ENCODE data around the gene PPP6R3.

The PPP6R3 gene

DNA sequence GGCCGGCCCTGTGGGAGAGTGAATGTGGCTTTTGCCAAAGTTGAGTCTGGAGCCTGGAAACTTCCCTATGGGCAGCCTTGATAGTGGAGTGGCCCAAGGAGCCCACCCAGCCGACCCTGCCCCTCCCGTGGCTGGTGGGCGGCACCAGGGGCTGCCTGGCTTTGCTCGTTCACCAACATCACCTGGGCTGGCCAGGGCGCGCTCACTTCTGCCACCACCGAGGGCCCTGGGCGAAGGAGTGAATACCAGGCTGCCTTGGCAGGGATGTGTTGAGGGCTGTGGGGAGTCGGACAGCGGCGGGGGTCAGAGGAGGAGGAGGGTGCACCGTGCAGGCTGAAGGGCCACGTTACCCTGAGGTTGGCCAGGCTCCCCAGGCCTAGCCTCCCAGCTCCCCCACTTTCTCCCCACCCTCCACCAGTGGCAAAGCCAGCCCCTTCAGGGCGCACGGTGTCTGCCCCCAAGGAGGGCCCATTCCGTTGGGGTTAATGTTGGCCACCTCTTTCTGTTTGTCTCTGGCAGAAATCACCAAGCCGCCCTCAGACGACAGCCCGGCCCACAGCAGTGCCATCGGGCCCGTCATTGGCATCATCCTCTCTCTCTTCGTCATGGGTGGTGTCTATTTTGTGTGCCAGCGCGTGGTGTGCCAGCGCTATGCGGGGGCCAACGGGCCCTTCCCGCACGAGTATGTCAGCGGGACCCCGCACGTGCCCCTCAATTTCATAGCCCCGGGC, 22.5 kb upstream of the PPP6R3 start:
- no peak overlapping the region for H3K4me2 ChIP-seq (ENCODE audit: low read length)
- TF ChIP-seq EZH2 (IDR thresholded peaks at IDR 0.05; ENCODE audit: borderline replicate concordance, low read length): no peak
- TF ChIP-seq, protein P1, sequence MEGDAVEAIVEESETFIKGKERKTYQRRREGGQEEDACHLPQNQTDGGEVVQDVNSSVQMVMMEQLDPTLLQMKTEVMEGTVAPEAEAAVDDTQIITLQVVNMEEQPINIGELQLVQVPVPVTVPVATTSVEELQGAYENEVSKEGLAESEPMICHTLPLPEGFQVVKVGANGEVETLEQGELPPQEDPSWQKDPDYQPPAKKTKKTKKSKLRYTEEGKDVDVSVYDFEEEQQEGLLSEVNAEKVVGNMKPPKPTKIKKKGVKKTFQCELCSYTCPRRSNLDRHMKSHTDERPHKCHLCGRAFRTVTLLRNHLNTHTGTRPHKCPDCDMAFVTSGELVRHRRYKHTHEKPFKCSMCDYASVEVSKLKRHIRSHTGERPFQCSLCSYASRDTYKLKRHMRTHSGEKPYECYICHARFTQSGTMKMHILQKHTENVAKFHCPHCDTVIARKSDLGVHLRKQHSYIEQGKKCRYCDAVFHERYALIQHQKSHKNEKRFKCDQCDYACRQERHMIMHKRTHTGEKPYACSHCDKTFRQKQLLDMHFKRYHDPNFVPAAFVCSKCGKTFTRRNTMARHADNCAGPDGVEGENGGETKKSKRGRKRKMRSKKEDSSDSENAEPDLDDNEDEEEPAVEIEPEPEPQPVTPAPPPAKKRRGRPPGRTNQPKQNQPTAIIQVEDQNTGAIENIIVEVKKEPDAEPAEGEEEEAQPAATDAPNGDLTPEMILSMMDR (IDR thresholded peaks at IDR 0.05; ENCODE audit: low read length): no peak
- H2AFZ ChIP-seq (ENCODE audit: low read length): no peak overlapping the region
- no peaks in the 10 kb centered on the region for H3K79me2 ChIP-seq (ENCODE audit: insufficient read depth, low read length)
- H3K9ac ChIP-seq (ENCODE audit: low read length): no peak overlapping the region
- no peaks in the 10 kb centered on the region for H3K9me2 ChIP-seq (ENCODE audit: low read depth, low read length)
- peaks cover 6% of the 10 kb centered on the region; the same call in 1 of the 2 replicates for H3K27me3 ChIP-seq (ENCODE audit: insufficient read depth, low read length)
- no peaks in the 10 kb centered on the region for H3K36me3 ChIP-seq (ENCODE audit: insufficient read depth, low read length)
- peaks cover 15% of the 10 kb centered on the region for H3K4me1 ChIP-seq (ENCODE audit: insufficient read depth, low read length, severe bottlenecking)
- H3F3A ChIP-seq (ENCODE audit: insufficient read depth, low read length): no peaks in the 10 kb centered on the region
- no peaks in the 10 kb centered on the region for H3K9me3 ChIP-seq (ENCODE audit: low read length)
- H3K4me3 ChIP-seq (ENCODE audit: low read depth, low read length, poor library complexity, severe bottlenecking): no peak overlapping the region
- H3K27ac ChIP-seq (ENCODE audit: low read depth, low read length, poor library complexity, severe bottlenecking): no peak overlapping the region
- H4K20me1 ChIP-seq (ENCODE audit: insufficient read depth, low read length): no peaks in the 10 kb centered on the region

DNA sequence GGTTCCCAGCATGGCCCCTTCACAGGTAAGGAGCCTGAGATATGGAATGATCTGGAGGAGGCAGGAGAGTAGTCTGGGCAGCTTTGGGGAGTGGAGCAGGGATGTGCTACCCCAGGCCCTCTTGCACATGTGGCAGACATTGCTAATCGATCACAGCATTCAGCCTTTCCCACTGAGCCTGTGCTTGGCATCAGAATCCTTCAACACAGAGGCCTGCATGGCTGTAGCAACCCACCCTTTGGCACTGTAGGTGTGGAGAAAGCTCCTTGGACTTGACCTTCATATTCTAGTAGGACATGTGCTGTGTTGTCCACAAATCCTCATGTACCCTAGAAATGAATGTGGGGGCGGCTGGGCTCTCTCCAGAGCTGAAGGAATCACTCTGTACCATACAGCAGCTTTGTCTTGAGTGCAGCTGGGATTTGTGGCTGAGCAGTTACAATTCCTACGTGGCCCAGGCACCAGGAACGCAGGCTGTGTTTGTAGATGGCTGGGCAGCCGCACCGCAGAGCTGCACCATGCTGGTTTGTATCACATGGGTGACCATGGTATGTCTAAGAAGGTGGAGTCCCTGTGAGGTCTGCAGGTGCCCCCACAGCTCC, 21.8 kb upstream of the PPP6R3 start:
- Histone ChIP-seq H3K4me3 (ENCODE audit: low read depth, low read length, poor library complexity, severe bottlenecking) (no peak overlapping the region), H3F3A (ENCODE audit: insufficient read depth, low read length) (no peaks in the 10 kb centered on the region), H3K27me3 (ENCODE audit: insufficient read depth, low read length) (peaks cover 6% of the 10 kb centered on the region; the same call in 1 of the 2 replicates), H3K9me2 (ENCODE audit: low read depth, low read length) (no peaks in the 10 kb centered on the region), H3K9ac (ENCODE audit: low read length) (no peak overlapping the region), H3K27ac (ENCODE audit: low read depth, low read length, poor library complexity, severe bottlenecking) (no peak overlapping the region), H4K20me1 (ENCODE audit: insufficient read depth, low read length) (no peaks in the 10 kb centered on the region), H3K79me2 (ENCODE audit: insufficient read depth, low read length) (no peaks in the 10 kb centered on the region), H3K36me3 (ENCODE audit: insufficient read depth, low read length) (no peaks in the 10 kb centered on the region), H3K4me1 (ENCODE audit: insufficient read depth, low read length, severe bottlenecking) (peaks cover 15% of the 10 kb centered on the region), H3K9me3 (ENCODE audit: low read length) (no peaks in the 10 kb centered on the region), H3K4me2 (ENCODE audit: low read length) (no peak overlapping the region), H2AFZ (ENCODE audit: low read length) (no peak overlapping the region)
- TF ChIP-seq, protein P1 (IDR thresholded peaks at IDR 0.05; ENCODE audit: low read length): no peak
- TF ChIP-seq EZH2 (IDR thresholded peaks at IDR 0.05; ENCODE audit: borderline replicate concordance, low read length): no peak

DNA sequence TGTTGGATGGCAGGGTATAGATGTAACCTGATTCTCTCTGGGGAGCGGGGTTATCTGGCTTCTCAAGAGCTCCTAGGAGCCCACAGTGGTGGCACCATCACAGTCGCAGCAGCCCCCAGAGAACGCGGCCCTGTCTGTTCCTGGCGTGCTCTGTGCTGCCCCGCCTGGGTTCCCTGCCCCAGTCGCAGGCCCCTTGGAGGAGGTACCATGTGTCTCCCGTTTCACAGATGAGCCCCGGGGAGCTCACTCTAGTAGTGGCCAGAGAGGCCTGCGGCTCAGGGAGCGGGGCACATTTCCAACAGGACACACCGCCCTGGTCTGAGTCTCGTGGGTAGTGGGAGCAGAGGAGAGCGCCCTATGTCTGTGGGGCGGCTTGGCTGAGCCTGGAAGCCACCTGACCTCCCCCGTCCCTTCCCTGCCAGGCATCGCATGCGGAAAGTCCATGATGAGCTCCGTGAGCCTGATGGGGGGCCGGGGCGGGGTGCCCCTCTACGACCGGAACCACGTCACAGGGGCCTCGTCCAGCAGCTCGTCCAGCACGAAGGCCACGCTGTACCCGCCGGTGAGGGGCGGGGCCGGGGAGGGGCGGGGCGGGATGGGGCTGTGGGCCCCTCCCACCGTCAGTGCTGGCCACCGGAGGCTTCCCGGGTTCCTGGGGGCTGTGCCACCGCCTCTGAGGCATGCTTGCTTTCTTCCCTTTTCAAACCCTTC, 21.0 kb upstream of the PPP6R3 start:
- Histone ChIP-seq H2AFZ (ENCODE audit: low read length) (no peak overlapping the region), H3K27me3 (ENCODE audit: insufficient read depth, low read length) (0 out of 2 replicates have a peak, but pooled peaks cover 6% of the 10 kb centered on the region), H3K79me2 (ENCODE audit: insufficient read depth, low read length) (no peaks in the 10 kb centered on the region), H3F3A (ENCODE audit: insufficient read depth, low read length) (no peaks in the 10 kb centered on the region), H3K4me2 (ENCODE audit: low read length) (no peak overlapping the region), H3K9me2 (ENCODE audit: low read depth, low read length) (no peaks in the 10 kb centered on the region), H4K20me1 (ENCODE audit: insufficient read depth, low read length) (no peaks in the 10 kb centered on the region), H3K4me1 (ENCODE audit: insufficient read depth, low read length, severe bottlenecking) (peaks cover 15% of the 10 kb centered on the region), H3K4me3 (ENCODE audit: low read depth, low read length, poor library complexity, severe bottlenecking) (no peak overlapping the region), H3K27ac (ENCODE audit: low read depth, low read length, poor library complexity, severe bottlenecking) (no peak overlapping the region), H3K9ac (ENCODE audit: low read length) (no peak overlapping the region), H3K36me3 (ENCODE audit: insufficient read depth, low read length) (no peaks in the 10 kb centered on the region), H3K9me3 (ENCODE audit: low read length) (no peaks in the 10 kb centered on the region)
- TF ChIP-seq, protein P1 (IDR thresholded peaks at IDR 0.05; ENCODE audit: low read length): no peak

Data from OCI-LY1 (cell line).